ENCODE data around the gene PRRX2.

Gene PRRX2

DNA sequence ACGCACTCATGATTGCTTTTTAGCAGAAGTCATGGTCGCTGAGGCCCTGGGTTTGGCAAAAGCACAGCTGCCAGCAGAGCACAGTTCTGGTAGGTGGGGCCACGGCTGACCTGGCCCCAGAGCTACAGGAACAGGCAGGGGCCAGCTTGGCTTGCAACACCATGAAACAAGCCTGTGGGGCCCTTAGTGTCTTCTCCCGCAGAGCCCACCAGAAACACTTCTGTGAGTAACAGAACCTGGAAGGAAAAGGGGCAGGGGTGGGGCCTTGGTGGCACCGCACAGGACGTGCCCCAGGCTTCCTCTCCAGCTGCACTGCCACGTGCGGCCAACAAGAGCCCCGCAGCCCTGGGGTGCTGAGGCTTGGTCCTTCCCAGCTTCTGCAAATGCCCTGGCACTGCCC lies 28.3 kb upstream of the PRRX2 start:
- no peak for DNase-seq (ENCODE audit: low read depth)

DNA sequence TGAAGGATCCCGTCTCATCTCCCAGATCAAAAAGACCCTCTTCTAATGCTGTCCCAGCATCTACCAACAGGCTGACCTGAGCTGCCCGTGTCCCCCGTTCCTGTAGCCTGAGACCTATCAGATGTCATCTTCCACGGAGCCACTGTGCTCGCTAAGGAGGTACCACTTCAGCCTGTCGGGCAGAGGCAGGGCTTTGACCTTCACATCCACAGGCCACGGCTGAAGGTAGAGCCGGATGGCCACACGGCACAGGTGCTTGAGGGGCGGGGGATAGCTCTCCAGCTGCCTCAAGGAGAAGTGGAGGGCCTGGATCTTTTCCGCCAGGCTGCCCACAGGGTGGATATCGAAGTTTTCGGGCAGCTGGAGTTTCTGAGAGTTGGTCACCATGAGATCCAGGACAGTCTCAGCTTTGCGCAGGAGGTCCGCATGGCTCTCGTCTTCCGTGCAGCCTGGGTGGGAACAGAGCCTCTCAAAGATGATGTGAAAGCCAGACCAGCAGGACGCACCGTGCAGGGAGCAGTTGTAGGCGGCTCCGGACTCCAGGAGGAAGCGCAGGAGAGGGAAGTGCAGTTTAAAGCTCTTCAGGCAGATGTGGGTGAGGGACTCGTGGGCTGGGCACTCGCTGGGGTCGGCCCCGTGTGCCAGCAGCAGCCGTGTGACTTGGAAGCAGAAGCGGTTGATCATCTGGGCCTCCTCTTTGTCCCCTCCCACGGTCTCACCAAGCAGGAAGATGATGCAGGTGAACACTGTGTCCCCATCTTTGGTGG lies 27.6 kb upstream of the PRRX2 start:
- DNase-seq (ENCODE audit: low read depth) = no peak

DNA sequence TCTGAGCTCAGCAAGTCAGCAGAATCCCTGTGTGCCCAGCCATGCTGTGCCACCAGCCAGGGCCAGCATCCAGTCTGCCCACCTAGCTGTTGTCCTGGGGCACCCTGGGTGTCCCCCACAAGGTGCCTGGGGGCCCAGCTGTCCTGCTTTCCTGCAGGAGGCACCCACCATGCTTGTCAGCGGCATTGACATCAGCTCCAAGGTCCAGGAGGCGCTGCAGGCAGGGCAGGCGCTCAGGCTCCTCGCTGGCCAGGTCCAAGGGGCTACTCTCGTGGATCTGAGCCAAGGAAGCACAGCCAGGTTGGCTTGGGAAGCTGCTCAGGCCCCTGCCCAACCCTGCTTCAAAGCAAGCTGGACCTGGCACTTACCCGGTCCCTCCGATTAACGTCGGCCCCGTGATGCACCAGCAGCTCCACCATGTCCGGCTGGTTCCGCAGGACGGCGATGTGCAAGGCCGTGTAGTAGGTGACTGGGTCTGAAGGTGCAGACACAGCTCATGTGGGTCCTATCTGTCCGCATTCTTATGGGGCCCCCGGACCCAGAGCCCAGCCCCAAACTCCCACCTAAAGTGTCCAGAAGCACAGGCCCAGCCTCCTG lies 26.3 kb upstream of the PRRX2 start:
- DNase-seq (ENCODE audit: low read depth) = no peak

DNA sequence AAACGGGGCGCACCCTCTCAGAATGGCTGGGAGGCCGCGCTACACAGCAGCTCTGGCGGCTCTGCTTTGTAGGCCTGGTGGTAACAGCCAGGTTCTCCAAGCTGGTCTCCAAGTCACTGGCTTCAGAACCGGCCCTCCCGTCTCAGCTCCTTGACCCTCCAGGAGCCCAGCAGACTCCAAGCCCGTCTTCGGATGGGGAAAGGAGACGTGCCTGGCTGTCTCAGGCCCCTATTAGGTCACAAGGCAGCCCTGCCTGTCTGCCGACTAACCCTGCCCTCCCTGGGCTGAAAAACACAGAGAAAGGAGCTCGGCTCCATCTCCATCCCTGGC lies 25.7 kb upstream of the PRRX2 start:
- no peak for DNase-seq (ENCODE audit: low read depth)

DNA sequence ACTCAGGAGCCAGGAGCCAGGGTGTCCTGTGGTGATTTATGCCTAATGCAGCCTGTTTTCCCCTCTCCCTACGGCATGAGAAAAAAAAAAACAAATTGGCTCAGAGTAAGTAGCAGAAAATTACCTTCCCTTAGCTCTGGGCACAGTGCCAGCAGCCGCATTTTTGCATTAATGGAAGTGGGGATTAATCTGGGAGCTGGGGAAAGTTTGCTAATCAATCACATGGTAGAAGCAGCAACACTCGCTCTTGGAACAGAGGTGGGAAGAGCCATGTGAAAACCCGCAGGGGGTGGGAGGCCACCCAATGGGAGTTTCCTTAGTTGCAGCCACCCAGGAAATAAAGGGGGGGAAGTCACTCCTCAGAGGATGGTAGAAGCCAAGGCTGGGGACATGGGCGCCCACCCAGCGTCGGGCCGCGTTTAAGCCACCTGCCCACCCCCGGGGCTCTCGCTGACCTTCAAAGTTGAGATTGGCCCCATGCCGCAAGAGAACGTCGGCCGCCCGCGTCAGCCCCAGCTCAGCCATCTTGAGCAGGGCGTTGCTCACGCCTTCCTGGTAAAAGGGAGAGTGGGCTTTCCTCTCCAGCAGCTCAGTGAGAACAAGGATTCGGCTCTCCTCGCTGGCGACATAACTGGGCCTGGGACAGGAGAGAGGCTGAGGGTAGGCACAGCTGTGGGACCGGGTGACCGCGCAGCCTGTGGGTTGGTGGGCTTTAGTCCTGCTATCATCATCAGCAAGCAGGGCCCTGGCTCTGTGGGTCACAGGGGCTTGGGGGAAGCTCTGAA lies 25.2 kb upstream of the PRRX2 start:
- no peak for DNase-seq (ENCODE audit: low read depth)

DNA sequence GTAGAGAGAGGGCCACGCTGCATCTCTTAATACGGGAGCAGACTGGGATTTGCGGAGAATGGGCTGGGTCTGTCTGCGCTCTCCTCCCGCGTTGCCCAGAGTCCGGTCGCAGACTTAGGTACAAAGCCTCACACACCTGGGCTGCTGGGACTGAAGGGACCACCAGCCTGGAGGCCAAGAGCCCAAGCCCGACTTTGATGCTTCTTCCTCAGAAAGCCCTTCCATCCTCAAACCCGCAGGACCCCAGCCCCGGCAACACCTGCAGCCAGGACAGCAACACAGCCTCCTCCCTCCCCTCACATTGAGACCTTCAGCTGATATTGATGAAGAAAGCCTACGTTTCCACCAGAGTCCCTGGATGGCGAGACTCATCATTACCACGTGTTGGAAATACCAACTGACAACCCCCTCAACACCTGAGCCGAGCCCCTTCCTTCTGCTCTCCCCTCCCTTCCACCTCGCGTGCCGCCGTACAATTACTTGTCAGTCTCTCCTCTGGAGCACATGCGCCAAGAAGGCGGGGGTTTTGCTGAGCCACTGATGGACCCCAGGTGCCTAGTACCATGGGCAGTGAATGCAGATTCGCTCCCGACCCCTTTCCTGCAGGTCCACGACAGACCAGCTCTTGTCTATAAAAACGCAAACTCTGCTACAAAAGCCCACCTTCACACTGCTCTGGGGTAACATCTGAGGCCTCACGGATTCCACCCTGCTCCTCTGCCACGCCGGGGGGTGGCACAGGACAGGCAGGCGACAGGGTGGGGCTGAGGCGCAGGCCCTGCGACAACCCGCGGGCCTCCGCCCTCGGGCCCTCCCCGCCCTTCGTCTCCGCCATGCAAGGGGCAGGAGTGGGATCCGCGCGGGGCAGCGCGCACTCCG lies 24.3 kb upstream of the PRRX2 start:
- DNase-seq (ENCODE audit: low read depth) = no peak

DNA sequence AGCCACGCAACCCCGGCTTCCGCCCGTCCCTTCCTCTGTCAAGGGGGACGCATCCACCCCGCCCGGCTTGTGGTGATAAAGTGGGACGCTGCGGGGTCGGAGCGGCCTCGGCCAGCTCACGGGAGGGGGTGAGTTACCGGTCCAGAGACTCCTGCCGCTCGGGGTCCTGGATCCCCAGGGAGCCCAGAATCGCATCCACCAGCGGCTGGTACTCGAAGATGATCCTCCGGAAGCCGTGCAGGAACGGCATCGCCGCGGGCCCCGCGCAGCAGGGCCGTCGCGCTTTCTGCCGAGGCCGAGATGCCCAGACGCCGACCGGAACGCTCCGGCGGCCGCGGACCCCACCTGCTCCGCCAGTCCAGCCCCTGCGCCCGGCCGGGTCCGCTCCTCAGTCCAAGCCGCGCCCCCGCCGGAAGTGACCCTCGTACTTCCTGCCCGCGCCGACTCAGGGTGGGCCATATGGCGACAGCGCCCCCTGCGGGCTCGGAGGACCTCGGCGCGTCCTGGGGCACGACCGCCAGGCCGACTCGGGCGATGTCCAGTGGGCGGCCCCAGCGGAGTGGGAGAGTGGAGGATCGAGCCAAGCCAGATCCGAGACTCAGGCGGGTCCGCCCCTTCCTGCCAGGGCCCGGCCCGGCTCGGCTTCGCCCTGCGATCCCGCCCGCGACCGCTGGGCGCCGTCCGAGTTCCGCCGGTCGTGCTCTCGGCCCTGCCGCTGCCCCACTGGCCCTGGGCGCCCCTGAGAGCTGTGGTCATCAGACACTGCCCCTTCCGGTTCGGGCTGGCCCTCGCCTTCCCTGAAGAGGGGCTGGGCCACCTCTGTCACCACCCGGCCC lies 23.5 kb upstream of the PRRX2 start, which contains the start of gene ASB6:
TSS of gene ASB6 (minus strand) at position 402 of the 836 bp plus-strand sequence. CDS start at position 250, 152 bp downstream.
- DNase-seq (ENCODE audit: low read depth) = peak; percentile 78

DNA sequence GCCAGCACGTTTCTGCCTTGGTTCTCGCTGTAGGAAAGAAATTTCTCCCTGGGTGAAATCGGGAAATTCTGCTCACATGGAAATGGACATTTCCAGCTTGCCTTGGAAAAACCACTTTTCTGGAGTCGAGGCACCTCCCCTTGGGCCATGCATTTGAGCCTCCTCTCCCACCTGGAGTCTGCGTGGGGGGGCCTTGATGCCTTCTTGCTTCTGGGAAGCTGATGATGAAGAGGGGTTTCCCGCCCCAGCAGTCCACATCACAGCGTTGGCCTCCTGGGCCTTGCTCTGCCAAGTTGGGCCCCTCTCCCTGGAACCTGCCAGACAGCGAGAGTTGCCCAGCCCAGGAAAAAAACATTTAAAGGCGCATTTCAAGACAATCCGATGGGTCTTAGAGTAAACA lies 21.7 kb upstream of the PRRX2 start:
- DNase-seq (ENCODE audit: low read depth) = no peak

DNA sequence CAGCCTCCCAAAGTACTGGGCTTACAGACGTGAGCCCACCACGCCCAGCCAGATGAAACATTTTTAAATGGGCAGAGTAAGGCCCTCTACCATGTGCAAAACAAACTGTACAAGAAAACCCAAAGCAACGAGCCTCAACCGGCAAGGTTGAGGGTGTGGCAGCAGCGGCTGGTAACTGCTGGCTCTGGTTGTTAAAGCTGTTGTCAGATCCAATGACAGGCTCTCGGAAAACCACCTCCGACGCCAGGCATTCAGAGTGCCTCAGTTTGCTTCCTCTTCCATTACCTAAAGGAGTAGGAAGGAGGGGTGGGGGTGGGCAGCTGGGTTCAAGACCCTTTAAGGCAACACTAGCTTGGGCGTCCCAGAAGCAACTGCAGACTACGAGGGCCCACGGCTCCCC lies 21.1 kb upstream of the PRRX2 start:
- DNase-seq (ENCODE audit: low read depth) = no peak

DNA sequence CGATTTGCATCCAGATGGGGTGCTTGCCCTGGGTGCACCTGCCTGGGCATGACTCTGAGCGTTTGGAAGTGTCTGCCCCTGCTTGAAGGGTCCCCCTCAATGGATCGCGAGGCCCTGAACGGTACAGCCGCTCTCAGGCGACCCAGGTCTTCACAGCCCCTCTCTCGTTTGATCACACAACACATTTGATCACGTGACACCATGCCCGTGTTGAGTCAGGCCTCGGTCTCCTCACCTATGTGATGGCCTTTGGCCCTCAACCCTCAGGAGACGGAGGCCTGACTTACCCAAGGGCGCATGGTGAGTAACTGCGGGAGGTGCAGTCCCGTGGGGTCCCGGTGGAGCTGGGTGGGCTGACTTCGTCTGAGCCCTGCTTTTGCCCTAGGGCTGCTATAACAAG lies 20.5 kb upstream of the PRRX2 start:
- DNase-seq (ENCODE audit: low read depth) = no peak

DNA sequence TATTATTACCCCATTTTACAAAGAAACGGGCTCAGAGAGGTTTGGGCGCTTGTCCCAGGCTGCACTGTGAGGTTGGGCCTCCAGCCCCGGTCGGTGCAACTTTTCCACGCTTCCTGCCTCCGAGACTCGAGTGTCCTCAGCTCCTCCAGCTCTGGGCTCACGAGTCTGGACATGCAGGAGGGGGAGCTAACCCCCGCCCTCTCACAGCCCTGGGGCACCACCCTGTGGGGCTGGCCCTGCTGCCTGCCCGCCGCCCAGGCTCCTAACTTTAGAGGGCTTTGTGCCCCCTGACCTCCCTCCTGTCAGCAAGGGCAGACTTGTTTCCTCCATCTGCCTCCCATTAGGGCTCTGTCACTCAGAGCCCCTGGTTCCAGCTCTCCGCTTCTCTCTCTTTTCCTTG lies 19.2 kb upstream of the PRRX2 start:
- DNase-seq (ENCODE audit: low read depth) = no peak

DNA sequence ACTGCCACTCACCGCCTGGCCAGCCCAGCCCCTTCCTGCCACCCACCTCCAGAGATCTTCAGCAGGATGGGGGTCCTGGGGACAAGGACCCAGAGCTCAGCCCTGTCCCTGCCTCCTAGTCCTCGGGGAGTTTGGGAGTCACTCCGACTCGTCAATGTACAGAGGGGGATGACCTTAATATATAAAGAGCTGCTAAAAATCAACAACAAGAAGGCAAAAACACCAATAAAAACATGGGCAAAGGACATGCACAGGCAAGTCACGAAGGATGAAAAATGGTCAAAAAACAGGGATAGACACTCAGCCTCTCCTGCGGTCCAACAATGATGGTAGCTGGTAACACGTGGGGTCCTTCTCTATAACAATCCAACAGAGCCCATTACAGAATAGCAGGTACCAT lies 18.8 kb upstream of the PRRX2 start:
- DNase-seq (ENCODE audit: low read depth) = no peak

DNA sequence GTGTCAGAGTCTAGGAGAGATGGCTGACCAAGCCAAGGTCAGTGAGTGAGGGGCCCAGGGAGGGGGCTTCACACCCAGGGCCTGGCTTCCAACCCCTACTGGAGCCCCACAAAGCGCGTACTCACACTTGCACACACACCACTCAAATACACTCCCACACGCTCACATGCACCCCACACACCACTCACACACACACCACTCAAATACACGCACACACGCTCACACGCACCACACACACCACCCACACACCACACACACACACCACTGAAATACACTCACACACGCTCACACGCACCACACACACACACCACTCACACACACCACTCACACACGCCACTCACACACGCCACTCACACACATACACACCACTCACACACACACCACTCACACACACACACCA lies 17.8 kb upstream of the PRRX2 start:
- no peak for DNase-seq (ENCODE audit: low read depth)

DNA sequence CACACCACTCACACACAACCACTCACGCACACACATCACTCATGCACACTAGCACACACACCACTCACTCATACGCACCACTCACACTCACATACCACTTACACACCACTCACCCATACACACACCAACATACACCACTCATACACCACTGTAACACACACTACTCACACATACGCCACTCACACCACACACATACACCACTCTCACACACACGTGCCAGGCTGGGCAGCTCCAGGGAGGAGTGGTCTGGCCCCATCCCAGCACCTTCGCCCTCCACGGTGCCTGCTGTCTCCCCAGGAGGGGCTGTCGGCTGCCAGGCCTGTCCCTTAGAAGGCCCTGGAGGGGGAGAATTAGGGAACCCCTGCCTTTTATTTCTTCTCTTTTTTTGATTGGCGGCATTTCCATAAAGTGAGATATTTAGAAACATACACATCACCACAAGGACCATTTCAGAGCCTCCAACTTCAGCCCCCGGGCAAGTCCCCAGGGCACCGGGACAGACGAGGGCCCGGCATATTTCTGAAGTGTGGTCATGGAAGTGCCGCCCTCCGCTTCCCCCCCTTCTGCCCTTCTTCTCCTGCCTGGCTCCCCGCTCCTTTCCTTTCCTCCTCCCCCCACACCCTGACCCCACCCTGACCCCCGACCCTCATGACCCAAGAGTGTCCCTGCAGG lies 17.2 kb upstream of the PRRX2 start:
- no peak for DNase-seq (ENCODE audit: low read depth)

DNA sequence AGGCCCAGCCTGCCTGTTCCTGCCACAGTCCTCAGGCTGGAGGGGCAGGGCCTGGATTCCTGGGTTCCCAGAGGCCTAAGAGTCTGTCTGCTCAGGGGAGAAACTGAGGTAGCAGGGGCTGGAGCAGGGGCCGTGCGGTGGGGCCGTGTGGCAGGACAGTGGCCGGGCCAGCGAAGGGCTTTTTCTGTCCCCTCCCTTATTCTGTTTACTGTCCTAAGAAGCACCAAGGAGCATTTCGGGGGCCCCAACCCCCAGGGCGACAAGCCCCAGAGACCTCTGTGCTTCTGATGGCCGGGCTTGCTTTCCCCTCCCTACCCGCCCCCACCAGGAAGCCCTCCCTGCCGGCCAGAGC lies 16.7 kb upstream of the PRRX2 start:
- no peak for DNase-seq (ENCODE audit: low read depth)

DNA sequence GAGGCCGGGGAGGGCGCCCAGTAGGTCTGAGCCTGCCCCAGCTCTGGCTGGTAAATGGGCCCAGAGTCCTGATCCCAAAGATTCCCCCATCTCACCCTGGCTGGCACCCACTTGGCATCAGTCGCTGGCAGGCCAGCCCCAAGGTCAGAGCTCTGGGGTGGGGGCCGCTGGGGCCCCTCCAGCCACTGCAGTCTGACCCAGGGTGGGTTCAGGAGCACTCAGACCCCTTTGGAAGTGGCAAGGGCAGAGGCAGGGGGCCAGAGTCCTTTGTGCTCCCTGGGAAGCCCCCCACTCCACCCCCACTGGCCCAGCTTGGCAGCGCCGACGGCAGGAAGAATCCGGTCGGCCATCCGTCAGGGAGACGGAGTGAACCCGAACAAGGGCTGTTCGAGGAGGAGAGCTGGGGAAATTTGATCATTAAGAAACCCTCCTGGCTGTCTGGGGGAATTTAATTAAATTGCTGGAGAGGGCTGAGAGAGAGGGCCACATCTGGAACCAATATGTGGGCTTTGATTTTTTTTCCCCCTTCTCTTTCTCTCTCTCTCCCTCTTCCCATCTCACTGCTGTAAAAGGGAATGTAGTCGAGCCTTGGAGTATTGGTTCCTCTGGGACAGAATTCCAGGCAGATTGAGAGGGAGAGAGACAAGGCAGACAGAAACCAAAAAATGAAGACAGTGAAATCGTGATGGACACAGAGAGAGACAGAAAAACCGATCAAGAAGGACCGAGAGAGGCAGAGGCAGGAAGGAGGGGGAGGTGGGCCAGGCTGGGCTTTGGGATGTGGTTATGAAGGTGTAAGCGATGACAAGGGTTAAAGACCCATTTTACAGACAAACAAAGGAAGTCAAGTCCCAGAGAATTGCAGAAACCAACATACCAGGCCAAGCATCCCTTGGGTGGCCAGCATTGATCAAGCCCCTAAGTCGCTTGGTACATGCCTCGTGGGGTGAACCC lies 15.4 kb upstream of the PRRX2 start:
- no peak for DNase-seq (ENCODE audit: low read depth)

DNA sequence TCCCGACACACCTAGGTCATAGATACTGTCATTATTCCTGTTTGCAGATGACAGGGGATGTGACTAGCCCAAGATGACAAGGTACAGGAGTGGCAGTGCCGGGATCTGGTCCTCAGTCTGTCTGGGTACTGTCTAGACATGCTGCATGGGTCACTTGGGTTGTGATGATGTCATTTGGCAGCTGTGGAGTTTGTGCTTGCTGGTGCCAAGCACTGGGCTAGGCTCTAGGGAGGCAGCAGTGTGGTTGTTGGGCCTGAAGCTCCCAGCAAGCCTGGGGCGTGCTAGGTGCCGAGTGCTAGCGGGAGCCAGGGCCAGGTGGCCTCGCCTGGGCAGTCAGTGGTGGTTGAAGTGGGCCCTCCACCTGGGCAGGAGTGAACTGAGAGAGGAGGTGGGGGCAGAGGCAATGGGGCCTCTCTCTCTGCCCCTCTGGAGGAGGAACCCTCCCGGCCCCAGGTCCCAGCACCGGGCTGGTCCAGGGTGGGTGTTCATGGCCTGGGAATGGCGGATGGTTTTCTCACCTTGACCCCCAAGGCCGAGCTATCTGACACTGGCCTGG lies 14.7 kb upstream of the PRRX2 start:
- DNase-seq (ENCODE audit: low read depth) = no peak

DNA sequence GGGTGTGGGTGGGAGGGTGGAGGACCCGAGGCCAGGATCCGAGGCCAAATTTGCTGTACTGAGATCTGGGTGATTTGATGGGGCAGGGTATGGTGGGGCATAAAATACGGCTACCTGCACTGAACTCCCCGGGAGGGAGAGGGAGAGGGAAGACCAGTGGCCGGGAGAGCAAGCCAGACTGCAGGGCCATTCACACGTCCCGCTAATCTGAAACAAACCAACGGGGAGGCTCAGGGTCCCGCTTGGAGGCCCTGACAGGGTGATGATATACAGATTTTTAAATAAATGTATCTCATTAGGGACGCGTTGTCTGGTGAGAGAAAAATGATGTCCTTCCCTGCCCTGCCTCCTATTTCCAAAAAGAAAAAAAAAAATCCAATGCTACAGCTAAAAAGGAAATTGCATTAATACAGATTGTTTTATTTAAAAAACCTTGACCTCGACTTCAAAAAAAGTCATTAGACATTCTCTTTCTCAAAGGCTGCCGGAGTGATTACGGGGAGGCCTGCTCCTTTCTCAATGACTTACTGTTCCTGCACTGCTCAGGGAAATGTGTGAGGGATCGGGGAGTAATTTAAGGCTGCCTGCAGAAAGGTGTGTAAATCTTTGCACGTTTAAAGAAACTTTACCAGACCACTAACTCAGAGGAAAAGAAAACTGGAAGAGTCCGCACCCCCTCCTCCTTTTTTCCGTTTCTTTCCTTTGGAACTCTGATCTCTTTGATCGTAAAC lies 11.5 kb upstream of the PRRX2 start:
- DNase-seq (ENCODE audit: low read depth) = no peak

DNA sequence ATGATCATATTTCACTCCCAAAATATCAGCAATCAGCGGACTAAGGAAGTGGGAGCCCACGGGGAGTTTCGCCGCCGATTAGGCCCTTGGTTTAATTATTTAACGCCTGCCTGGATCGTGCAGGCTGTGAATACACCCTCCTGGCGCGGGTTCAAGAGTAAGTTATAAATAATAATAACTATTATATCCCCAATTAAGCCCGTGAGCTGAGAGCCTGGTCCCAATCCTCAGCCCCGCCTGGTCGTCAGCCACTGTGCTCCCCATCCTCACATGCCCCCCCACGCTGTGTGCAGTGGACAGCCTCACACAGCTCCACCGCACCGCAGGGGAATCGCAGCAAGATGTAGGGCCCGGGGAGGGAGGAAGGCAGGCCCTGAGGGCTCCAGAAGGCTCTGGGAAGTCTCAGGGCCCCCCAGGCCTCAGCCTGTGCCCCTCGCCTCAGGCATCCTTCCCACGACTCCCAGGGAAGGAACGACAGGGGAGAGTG lies 10.8 kb upstream of the PRRX2 start:
- no peak for DNase-seq (ENCODE audit: low read depth)

Data from GM04503 (cell line).